GOT3 (cell line): ENCODE measurements around the gene HOXA1.

Experiments
- DNase-seq: peaks from one replicate; lab custom pipeline; 2025; ENCODE audit warnings: mixed read lengths; lab: John Stamatoyannopoulos, UW

The HOXA1 gene

GRCh38 chr7:27105301-27106031 is 9.7 kb upstream of the HOXA1 start:
- DNase-seq = no peak

DNA sequence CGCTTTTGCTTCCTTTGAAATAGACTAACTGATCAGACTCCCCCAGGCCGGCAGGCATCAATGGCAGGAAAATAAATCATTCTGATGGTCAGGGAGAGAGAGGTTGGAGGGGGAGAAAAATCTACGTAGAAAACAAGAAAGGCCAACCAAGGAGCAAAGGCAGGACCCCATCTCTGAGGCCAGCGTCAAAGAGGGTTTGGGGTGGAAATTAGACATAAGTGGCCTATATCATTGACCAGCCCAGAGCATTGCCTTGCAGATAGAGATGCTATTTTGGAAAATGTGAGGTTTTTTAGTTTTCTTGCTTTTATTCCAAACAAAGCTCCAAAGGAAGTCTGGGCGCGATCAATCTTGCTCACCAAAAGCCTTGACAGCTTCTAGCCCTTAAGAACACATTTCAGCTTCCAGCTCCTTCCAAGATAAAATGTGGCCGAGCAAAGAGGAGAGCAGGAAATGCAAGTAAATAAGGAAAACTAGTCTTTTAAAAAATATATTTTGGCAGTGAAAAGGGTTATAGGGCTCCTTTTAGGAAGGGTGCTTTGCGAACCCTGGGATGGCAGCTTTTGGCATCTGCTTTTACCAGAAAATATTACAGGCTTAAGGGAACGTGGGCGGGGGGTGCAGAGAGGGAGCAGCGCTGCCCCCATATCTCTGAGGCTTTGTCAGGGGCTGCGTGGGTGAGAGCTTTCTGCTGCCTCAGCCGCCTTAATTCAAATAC is 8.7 kb upstream of the HOXA1 start:
- no peak for DNase-seq

- DNase-seq = no peak
Observed at GRCh38 chr7:27103489-27104226, 7.9 kb upstream of the HOXA1 start.

DNA sequence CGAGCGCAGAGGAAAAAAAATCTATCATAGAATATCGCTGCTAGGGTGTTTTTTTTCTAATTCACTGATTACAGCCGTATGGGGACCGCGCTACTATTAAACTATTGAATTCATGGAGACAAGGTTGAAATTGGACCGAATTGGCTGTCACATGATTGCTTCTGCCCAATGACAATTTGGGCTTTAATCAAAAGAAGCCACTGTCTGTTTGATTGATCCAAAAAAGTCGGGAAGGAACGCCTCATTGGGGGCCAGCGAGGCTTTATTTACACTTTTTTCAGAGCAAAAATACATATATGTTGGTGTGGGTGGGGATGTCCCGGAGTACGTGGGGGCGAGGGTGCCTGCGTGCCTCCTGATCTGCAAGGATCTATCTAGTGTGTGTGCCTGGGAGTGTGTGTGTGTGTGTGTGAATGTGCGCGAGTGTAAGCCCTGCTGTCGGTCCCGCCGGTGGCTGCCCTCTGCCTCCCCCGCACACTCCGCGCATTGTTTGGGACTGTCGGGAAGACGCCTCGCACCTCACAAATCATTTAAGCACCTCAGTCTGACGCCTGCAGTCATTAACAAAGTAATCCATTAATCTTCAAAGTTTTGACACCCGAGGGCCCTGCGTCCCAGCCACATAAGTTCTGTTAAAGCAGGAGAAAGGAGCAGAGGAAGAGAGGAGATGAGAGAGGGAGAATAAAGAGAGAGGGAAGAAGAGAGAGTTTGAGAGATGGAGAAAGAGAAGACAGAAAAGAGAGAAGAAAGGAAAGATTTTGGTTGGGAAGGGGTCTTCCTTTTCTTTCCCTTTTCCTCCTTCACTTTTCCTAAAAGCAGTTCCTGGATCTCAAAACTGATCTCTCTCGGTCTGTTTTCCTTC is 7.0 kb upstream of the HOXA1 start, which contains the start of gene HOXA2:
HOXA2 (minus strand) TSS at position 103 of the 862 bp plus-strand sequence. CDS start 183 bp downstream, outside the sequence.
- no peak for DNase-seq

DNA sequence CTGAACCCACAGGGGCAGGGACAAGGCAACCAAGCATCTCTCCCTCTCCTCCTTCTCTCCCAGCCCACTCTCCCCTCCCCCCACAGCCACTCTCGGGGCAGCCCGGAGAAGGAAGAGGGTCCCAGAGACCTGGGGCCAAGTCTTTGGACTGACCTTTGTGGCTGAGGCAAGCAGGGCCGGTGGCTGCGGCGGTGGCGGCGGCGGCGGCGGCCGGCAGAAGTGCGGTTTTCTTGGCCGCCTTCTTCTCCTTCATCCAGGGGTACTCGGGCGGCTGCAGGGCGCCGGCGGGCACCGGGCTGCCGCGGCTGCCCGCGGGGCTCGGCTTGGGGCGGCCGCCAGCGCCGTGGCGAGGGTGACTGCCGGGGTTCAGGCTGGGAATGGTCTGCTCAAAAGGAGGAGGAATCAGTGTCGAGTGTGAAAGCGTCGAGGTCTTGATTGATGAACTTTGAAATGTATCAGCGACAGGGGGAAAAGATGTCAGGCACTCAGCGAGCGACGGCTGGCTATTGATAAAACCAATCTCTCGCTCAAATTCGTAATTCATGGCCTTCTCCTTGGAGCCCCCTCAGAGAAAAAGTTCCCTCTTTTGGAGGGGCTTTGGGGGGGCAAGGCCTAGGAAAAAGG is 6.3 kb upstream of the HOXA1 start:
- DNase-seq = no peak

DNA sequence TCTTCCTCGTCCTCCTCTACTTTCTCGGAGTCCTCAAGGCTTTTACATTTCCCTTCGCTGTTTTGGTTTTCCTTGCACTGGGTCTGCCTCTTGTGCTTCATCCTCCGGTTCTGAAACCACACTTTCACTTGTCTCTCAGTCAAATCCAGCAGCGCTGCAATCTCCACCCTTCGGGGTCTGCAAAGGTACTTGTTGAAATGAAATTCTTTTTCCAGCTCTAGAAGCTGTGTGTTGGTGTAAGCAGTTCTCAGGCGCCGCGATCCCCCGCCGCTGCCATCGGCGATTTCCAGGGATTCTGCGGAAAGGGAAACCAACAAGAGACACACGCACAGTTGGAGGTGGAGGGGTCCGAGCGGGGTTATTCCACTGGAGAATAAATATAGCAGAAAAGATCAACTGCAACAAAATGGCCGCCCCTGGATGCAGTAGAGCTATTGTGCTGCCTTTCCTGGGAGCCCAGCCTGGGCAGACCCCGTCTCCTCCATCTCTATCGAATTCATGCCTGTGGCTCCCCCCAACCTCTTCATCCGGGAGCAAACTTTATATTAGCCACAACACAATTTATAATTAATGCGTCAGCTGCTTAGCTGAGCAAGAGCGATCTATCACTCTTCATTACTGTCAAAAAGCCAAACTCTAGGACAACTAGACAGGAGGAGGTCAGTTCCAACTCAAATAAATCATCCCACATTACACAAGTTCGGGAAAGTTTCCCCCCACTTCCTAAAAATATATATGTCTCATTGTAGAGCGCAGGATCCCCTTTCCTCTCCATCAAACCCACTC is 5.6 kb upstream of the HOXA1 start:
- DNase-seq = no peak

DNA sequence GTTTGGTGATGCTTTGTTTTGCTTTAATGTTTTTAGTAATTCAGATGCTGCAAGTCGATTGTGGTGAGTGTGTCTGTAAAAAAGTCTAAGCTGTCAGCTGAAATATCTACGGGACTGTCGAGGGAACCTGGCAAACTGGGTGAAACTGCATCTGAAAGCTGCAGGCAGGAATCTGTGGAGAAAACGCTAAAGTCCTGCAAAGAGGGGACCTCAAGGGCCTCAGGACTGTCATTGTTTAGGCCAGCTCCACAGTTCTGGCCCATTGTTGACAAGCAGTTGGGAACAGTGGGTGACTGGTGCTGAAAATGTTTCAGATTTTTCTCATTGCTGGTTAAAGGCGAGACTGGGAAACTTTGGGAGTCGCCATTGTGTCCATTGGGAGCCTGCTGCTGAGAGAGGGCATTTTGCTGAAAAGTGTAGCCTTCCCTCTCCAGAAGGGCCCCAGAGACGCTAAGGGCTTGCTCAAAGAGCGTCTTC is 4.9 kb upstream of the HOXA1 start:
- DNase-seq = no peak

- DNase-seq = no peak
Observed at GRCh38 chr7:27099453-27100370, 3.9 kb upstream of the HOXA1 start.

- no peak for DNase-seq
Observed at GRCh38 chr7:27098578-27099451, 3.0 kb upstream of the HOXA1 start.

DNA sequence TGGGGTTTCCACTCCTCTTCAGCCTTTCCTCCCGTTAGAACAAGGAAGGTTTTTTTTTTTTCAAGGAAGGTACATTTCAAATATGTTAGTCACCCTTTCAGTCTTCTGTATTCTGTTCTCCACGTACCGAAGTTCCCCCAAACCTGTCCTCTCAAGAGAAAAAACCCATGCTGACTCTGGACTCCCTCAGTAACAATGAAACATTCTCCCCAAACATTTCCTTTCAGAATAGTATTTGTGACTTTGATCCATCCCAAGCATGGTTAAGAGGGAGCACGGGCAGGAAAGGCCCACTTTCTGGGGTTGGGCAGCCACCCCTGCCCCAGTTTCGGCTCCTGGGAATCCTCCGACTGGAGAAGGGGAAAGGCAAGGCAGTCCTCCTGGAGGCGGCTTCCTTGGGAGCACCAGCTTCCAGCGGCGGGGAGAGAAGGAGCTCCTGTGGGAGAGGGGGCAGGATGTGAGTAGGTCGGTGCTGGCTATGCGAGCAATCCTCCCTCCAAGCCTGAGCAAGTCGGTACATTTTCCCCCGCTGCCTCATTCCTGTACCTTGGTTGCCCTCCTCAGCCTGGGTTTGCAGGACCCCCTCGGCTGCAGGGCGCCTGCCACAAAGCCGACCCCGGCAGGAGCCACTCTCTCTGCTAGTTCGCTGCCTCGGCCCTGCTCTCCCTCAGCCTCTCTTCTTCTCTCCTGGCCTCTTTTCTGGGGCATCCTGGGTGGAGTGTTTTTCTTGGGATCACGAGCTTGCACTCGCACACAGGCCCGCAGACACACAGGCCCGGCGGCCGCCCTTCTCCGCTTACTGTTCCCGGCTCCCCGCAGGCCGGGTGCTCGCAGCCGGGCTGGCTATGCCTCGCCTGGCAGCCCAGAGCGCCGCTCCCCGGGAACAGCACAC is 2.1 kb upstream of the HOXA1 start:
- DNase-seq = no peak

DNA sequence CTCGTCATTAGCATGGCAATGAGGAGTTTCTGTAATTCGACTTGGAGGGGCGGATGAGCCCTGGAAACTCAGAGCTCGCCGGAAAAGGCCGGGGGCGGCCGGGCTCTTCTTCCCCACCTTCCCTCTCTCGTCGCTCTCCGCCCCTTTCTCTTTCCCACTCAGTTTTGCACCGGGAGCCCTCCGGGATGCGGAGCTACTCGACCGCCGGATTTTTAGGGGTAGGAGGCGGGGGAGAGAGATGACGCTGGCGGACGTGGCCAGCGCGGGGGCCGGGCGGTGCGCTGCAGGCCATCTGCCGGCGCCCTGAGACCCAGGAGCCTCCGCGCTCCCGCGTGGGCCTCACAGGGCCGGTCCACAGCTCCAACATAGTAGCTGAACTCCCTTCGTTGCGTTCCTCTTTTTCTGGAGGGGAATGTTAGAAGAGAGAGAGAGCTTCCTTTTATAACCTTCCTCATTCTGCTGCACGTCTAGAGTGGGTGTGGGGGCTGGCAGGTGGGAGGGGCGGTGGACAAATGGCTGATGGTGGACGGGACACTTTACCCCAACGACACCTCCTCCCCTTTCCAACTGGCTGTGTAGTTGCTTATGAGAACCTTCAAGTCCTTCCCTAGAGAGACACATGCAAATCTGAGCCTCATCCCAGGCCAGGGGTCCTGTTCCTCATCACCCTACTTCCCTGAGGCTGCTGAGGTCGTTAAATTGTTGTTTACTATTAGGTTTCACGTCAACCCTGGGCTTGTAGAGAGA is 1.1 kb upstream of the HOXA1 start:
- no peak for DNase-seq

GRCh38 chr7:27095050-27095896 is 527 bp downstream of the HOXA1 start:
- no peak for DNase-seq

GRCh38 chr7:27094304-27095049 is 1.3 kb downstream of the HOXA1 start:
- DNase-seq = no peak

- no peak for DNase-seq
Observed at GRCh38 chr7:27093184-27093895, 2.5 kb downstream of the HOXA1 start.
